ENCODE data around the gene ARHGEF28. TPM values are rescaled to one million over a fixed set of nuclear protein-coding genes. Genes with fewer than 3 reads are reported as not detected.

ARHGEF28 gene
- total and polyA plus RNA-seq, 2 of the 4 experiments (the other 2 are of a cell fraction) = 3.6 to 16.0 TPM

DNA sequence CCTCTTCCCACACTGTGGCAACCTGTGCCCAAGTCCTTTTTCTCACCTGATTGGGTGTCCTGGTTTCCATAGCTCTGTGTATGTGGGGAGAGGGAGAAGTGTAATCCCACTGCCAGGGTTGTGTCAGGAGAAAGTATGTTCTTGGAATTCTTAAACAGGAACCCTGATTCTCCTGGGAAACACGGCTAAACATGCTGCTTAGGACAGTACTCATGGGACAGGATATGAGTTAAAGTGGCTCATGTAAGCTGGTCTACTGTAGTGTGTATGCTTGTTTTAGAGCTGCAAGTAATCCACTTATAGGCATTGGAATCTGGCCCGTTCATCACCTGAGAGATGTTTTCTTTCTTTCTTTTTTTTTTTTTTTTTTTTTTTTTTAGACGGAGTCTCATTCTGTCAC is 23.9 kb downstream of the ARHGEF28 start:
- in situ Hi-C loops (cut with MboI; ENCODE audit: low sequenced_read_pairs) = no loop called here
- Histone ChIP-seq H3K18ac (ENCODE audit: low read depth, low read length) (no peak overlapping the region), H2AK5ac (ENCODE audit: low read depth, low read length) (peak overlapping the region; percentile 26; the same call in 1 of the 2 replicates), H2BK20ac (ENCODE audit: low read depth, low read length) (no peak overlapping the region), H3K4ac (ENCODE audit: low read depth, low read length) (no peak overlapping the region), H3K9me3 (ENCODE audit: control insufficient read depth, insufficient read depth, low read length) (no peaks in the 10 kb centered on the region), H3K36me3 (ENCODE audit: control insufficient read depth, insufficient read depth, low read length) (no peaks in the 10 kb centered on the region), H3K14ac (replicated peaks; ENCODE audit: low read depth, low read length) (no peak overlapping the region), H4K8ac (ENCODE audit: low read depth in 2 of 2, low read length in 2 of 2) (no peak overlapping the region), H4K20me1 (ENCODE audit: insufficient read depth, low read length) (no peaks in the 10 kb centered on the region), H3K4me2 (ENCODE audit: low read depth, low read length) (no peak overlapping the region), H4K5ac (ENCODE audit: low read depth, low read length) (no peak overlapping the region), H3K23ac (ENCODE audit: low read depth, low read length) (no peak overlapping the region), H3K79me1 (ENCODE audit: low read depth in 1 of 2, low read length in 2 of 2) (peaks cover 36 to 61% of the 10 kb centered on the region in 2 experiments), H2AFZ (replicated peaks; ENCODE audit: low read length, poor library complexity) (no peak overlapping the region), H2BK120ac (ENCODE audit: low read depth, low read length) (no peak overlapping the region), H2AK9ac (replicated peaks; ENCODE audit: low read depth, low read length, poor library complexity) (no peak overlapping the region), H4K91ac (ENCODE audit: insufficient read depth, low read depth, low read length) (no peak overlapping the region), H3K27me3 (ENCODE audit: control insufficient read depth, insufficient read depth, low read length) (no peaks in the 10 kb centered on the region), H3K27ac (ENCODE audit: insufficient read depth, low read length) (no peak overlapping the region), H2BK15ac (ENCODE audit: low read depth, low read length) (no peak overlapping the region), H3K56ac (ENCODE audit: extremely low read depth, insufficient read depth, low read length) (no peak overlapping the region), H3K9me1 (ENCODE audit: insufficient read depth, low read length) (peaks cover 16% of the 10 kb centered on the region), H3K4me3 (ENCODE audit: insufficient read depth, low read depth, low read length) (no peak overlapping the region), H3K4me1 (ENCODE audit: control insufficient read depth, insufficient read depth, low read length) (peaks cover 10% of the 10 kb centered on the region; the same call in 1 of the 2 replicates), H3K9ac (ENCODE audit: low read depth, low read length) (no peak overlapping the region), H2BK5ac (ENCODE audit: low read depth, low read length, poor library complexity, severe bottlenecking) (no peak overlapping the region)
- WGBS, 2 experiments (ENCODE audit: extremely low coverage in 2 of 2, insufficient read length in 1 of 2) = no CpG with 5 or more reads among the region's 3 CpGs
- ChIA-PET CTCF (interaction anchor here (0.6 kb wide), 1 partner anchor 771 kb away, joined by 3 read pairs; no protein-coding TSS in a partner anchor), POLR2A (ENCODE audit: unreplicated experiment) (no interaction called here)
- no TSS peak for BruUV-seq (replicated peaks)
- intact Hi-C loops (cut with micrococcal nuclease) = no loop called here
- no peak for TF ChIP-seq RFX5 (IDR thresholded peaks at IDR 0.05; ENCODE audit: low read depth, low read length)
- no peak for TF ChIP-seq CEBPB (IDR thresholded peaks at IDR 0.05; ENCODE audit: low read depth, low read length)
- TF ChIP-seq, protein P1, sequence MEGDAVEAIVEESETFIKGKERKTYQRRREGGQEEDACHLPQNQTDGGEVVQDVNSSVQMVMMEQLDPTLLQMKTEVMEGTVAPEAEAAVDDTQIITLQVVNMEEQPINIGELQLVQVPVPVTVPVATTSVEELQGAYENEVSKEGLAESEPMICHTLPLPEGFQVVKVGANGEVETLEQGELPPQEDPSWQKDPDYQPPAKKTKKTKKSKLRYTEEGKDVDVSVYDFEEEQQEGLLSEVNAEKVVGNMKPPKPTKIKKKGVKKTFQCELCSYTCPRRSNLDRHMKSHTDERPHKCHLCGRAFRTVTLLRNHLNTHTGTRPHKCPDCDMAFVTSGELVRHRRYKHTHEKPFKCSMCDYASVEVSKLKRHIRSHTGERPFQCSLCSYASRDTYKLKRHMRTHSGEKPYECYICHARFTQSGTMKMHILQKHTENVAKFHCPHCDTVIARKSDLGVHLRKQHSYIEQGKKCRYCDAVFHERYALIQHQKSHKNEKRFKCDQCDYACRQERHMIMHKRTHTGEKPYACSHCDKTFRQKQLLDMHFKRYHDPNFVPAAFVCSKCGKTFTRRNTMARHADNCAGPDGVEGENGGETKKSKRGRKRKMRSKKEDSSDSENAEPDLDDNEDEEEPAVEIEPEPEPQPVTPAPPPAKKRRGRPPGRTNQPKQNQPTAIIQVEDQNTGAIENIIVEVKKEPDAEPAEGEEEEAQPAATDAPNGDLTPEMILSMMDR (conservative IDR thresholded peaks at IDR 0.05; ENCODE audit: low read depth, low read length) = no peak
- no peak for TF ChIP-seq SMC3 (IDR thresholded peaks at IDR 0.05; ENCODE audit: low read depth, low read length)
- no peak for TF ChIP-seq FOS (IDR thresholded peaks at IDR 0.05; ENCODE audit: low read depth, low read length)
- no peak for TF ChIP-seq MAFK (IDR thresholded peaks at IDR 0.05; ENCODE audit: low read depth, low read length)
- TF ChIP-seq CHD1 (IDR thresholded peaks at IDR 0.05; ENCODE audit: low read depth, low read length) = no peak
- TF ChIP-seq, protein P2, sequence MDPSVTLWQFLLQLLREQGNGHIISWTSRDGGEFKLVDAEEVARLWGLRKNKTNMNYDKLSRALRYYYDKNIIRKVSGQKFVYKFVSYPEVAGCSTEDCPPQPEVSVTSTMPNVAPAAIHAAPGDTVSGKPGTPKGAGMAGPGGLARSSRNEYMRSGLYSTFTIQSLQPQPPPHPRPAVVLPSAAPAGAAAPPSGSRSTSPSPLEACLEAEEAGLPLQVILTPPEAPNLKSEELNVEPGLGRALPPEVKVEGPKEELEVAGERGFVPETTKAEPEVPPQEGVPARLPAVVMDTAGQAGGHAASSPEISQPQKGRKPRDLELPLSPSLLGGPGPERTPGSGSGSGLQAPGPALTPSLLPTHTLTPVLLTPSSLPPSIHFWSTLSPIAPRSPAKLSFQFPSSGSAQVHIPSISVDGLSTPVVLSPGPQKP (IDR thresholded peaks at IDR 0.05; ENCODE audit: borderline replicate concordance, low read depth, low read length) = no peak
- no peak for TF ChIP-seq MXI1 (IDR thresholded peaks at IDR 0.05; ENCODE audit: borderline replicate concordance, low read depth, low read length)
- no peak for TF ChIP-seq MAZ (IDR thresholded peaks at IDR 0.05; ENCODE audit: borderline replicate concordance, low read depth, low read length)
- no peak for TF ChIP-seq RCOR1 (IDR thresholded peaks at IDR 0.05; ENCODE audit: insufficient replicate concordance, low read length)
- TF ChIP-seq BHLHE40 (IDR thresholded peaks at IDR 0.05; ENCODE audit: low read depth, low read length) = no peak
- TF ChIP-seq RAD21 (IDR thresholded peaks at IDR 0.05; ENCODE audit: low read length) = no peak
- no peak for DNase-seq
- no peak for ATAC-seq (ENCODE audit: low read depth)
- dilution Hi-C loops (cut with HindIII; ENCODE audit: low sequenced_read_pairs, unreplicated experiment) = no loop called here
